HepG2 (cell line): ENCODE results near the gene TULP4. TPM values are rescaled to one million over a fixed set of nuclear protein-coding genes. Genes with fewer than 3 reads are reported as not detected.

ENCODE experiments used
- ARID2 ChIP-seq: sonication (generic); formaldehyde crosslinking; IDR thresholded peaks from 2 replicates; pipeline ENCODE4 v1.8.1; 2022; ENCODE audit warnings: mild to moderate bottlenecking, missing genetic modification reagents, borderline replicate concordance
- BCL6 ChIP-seq: IDR thresholded peaks from 2 replicates; pipeline ENCODE4 v1.6.1; 2016; ENCODE audit warnings: missing genetic modification reagents, missing compliant biosample characterization
- CEBPG ChIP-seq: IDR thresholded peaks from 2 replicates; pipeline ENCODE4 v1.6.1; 2016
- DMAP1 ChIP-seq: IDR thresholded peaks from 2 replicates; pipeline ENCODE4 v1.6.1; 2016
- EP300 ChIP-seq, 3 experiments: sonication (generic) in 1 of 3; formaldehyde crosslinking in 1 of 3; IDR thresholded peaks; 2 replicates each; pipeline versions ENCODE4 v1.5.1 to v1.6.1; 2011 to 2020; ENCODE audit warnings: low read depth in 2 of 3, low read length in 2 of 3, borderline replicate concordance in 1 of 3, improper control_type of control experiment in 1 of 3, mild to moderate bottlenecking in 1 of 3, missing genetic modification reagents in 1 of 3, moderate library complexity in 1 of 3
- FOXO1 ChIP-seq: sonication (generic); formaldehyde crosslinking; IDR thresholded peaks from 2 replicates; pipeline ENCODE4 v1.4.0; 2020; ENCODE audit warnings: missing genetic modification reagents
- FOXP1 ChIP-seq, 2 experiments: fragments of 450-650 bp in 1 of 2; IDR thresholded peaks; 2 replicates each; pipeline ENCODE4 v1.6.1; 2017 to 2018; ENCODE audit warnings: antibody characterized with exemption in 1 of 2
- KDM5B ChIP-seq: sonication (generic); formaldehyde crosslinking; IDR thresholded peaks from 2 replicates; pipeline ENCODE4 v1.4.0; 2020; ENCODE audit warnings: missing genetic modification reagents, mild to moderate bottlenecking, borderline replicate concordance
- TBX3 ChIP-seq: fragments of 450-650 bp; IDR thresholded peaks from 2 replicates; pipeline ENCODE4 v1.6.1; 2017; ENCODE audit warnings: antibody characterized with exemption, mild to moderate bottlenecking, inconsistent platforms, borderline replicate concordance
- XRCC5 ChIP-seq: fragments of 200-400 bp; formaldehyde crosslinking; optimal IDR thresholded peaks from 2 replicates; pipeline ENCODE3; 2017; ENCODE audit warnings: mild to moderate bottlenecking, low read length
- YEATS2 ChIP-seq: sonication (generic); formaldehyde crosslinking; IDR thresholded peaks from 2 replicates; pipeline ENCODE4 v1.4.0; 2020; ENCODE audit warnings: missing genetic modification reagents, borderline replicate concordance
- YEATS4 ChIP-seq: sonication (generic); formaldehyde crosslinking; IDR thresholded peaks from 2 replicates; pipeline ENCODE4 v1.4.0; 2020; ENCODE audit warnings: missing genetic modification reagents, borderline replicate concordance
- ZNF10 ChIP-seq: sonication (generic); formaldehyde crosslinking; IDR thresholded peaks from 2 replicates; pipeline ENCODE4 v1.4.0; 2020; ENCODE audit warnings: mild to moderate bottlenecking, low read depth, missing genetic modification reagents, borderline replicate concordance
- ZNF121 ChIP-seq: sonication (generic); formaldehyde crosslinking; IDR thresholded peaks from 2 replicates; pipeline ENCODE4 v1.5.0; 2020; ENCODE audit warnings: mild to moderate bottlenecking, missing genetic modification reagents
- ZNF335 ChIP-seq: sonication (generic); formaldehyde crosslinking; IDR thresholded peaks from 2 replicates; pipeline ENCODE4 v1.4.0; 2020; ENCODE audit warnings: missing genetic modification reagents
- ZNF607 ChIP-seq: sonication (generic); formaldehyde crosslinking; IDR thresholded peaks from 2 replicates; pipeline ENCODE4 v1.5.1; 2020; ENCODE audit warnings: missing genetic modification reagents, mild to moderate bottlenecking, borderline replicate concordance
- ZNF670 ChIP-seq: sonication (generic); formaldehyde crosslinking; IDR thresholded peaks from 2 replicates; pipeline ENCODE4 v1.8.0; 2022; ENCODE audit warnings: mild to moderate bottlenecking, missing genetic modification reagents, borderline replicate concordance
- ZNF713 ChIP-seq: sonication (generic); formaldehyde crosslinking; IDR thresholded peaks from 2 replicates; pipeline ENCODE4 v1.4.0; 2020; ENCODE audit warnings: mild to moderate bottlenecking, missing genetic modification reagents
- ZSCAN9 ChIP-seq: IDR thresholded peaks from 2 replicates; pipeline ENCODE4 v1.6.1; 2016; ENCODE audit warnings: borderline replicate concordance
- polyA plus RNA-seq, 8 experiments: library from polyadenylated mRNA; depleted of rRNA in 3 of 8; stranded (reverse) in 7 of 8; unstranded in 1 of 8; fragments of >200 nt; fragmentation: Illumina TruSeq in 4 of 8; extraction: Trizol in 4 of 8; gene quantifications; 2 replicates each; pipeline versions ENCODE4 v1.2.1 to v1.2.3, GENCODE V29; 2011 to 2016; ENCODE audit warnings: low read depth in 4 of 8, missing spikeins in 1 of 8, mixed read lengths in 1 of 8; ENCODE audit not compliant: insufficient read depth in 1 of 8
- total RNA-seq, 5 experiments: library from RNA; depleted of rRNA; stranded (reverse); fragments of >200 nt; fragmentation: Illumina TruSeq; extraction: Trizol; gene quantifications; 2 replicates each; pipeline ENCODE4 v1.2.3, GENCODE V29; 2016; ENCODE audit warnings: low read depth in 1 of 5
- TF ChIP-seq, protein P1 (sequence below): sonication (generic); formaldehyde crosslinking; IDR thresholded peaks from 2 replicates; pipeline ENCODE4 v1.4.0; 2020; ENCODE audit warnings: missing genetic modification reagents, mild to moderate bottlenecking, borderline replicate concordance
- TF ChIP-seq, protein P2 (sequence below): sonication (generic); formaldehyde crosslinking; IDR thresholded peaks from 2 replicates; pipeline ENCODE4 v1.4.0; 2020; ENCODE audit warnings: missing genetic modification reagents
- TF ChIP-seq, protein P3 (sequence below): sonication (generic); formaldehyde crosslinking; IDR thresholded peaks from 2 replicates; pipeline ENCODE4 v1.4.0; 2020; ENCODE audit warnings: missing genetic modification reagents, borderline replicate concordance

The TULP4 gene
- total and polyA plus RNA-seq, 2 of the 13 experiments (the other 11 are each of a cell fraction or from before 2014, with no cell fraction given), result 21.1 to 122 TPM

DNA sequence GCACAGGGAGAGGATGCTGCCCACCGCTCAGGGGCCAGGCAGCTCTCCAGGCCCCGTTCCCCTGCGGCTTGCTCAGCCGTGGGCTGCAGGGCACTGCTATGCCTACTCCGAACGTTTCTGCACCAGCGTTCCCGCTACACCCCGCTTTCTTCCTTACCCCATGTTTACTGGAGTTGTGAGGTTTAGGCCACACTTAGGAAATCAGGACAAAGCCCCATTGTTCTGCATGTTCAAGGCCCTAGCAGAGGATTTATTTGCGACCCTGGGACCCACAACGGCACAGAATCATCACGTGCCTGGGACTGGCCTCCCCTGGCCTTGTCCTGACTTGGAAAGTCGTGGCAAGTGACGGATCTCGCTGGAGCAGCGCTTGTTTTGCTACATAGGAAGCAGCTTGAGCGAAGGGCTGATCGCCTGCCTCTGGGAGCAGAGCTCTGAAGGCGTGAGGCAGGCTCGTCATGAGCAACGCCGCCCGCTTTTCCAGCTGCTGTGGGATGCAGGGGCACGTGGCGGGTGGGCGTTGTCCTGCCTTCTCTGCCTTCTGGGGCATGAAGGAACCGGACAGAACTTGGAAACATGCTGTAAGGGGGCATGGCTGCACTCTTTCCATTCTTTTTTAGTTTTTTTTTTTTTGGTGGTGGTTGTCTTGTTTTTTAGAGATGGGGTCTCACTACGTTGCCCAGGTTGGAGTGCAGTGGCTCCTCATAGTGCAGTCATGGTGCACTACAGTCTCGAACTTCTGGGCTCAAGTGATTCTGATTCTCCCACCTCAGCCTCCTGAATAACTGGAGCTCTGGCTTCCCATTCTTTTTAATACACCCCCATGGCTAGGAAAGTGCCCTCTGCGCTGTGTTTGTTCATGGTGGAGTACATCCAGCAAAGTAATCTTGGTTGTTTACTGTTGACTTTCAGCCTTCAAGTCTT is 233.0 kb downstream of the TULP4 start (continued):
- TF ChIP-seq DMAP1 (peak; percentile 56; the same call in 1 of the 2 replicates), BCL6 (CRISPR knock-in tag) (peak; percentile 82), ZNF713 (0 out of 2 replicates have a peak, but pooled peaks have one; percentile 74), ZNF10 (CRISPR knock-in tag) (no peak), EP300 (IDR thresholded peaks at IDR 0.05; ENCODE audit: low read depth in 2 of 2, low read length in 2 of 2) (peak in 1 of 2 experiments; percentile 70; a peak in 2 of 4 replicates), EP300 (CRISPR knock-in tag; IDR thresholded peaks at IDR 0.05; ENCODE audit: borderline replicate concordance) (peak; percentile 80; the same call in 1 of the 2 replicates), YEATS2 (CRISPR knock-in tag) (peak; percentile 54; the same call in 1 of the 2 replicates), ARID2 (CRISPR knock-in tag) (0 out of 2 replicates have a peak, but pooled peaks have one; percentile 29), FOXP1 (IDR thresholded peaks at IDR 0.05) (0 out of 2 replicates have a peak, but pooled peaks have one; percentile 35), FOXP1 (CRISPR knock-in tag; IDR thresholded peaks at IDR 0.05) (peak; percentile 80), FOXO1 (CRISPR knock-in tag) (peak; percentile 94), ZNF670 (CRISPR knock-in tag) (0 out of 2 replicates have a peak, but pooled peaks have one; percentile 55), TBX3 (peak; percentile 48; the same call in 1 of the 2 replicates), ZNF335 (peak; percentile 74), KDM5B (CRISPR knock-in tag) (peak; percentile 45; the same call in 1 of the 2 replicates), ZNF121 (peak; percentile 95), ZNF607 (CRISPR knock-in tag) (peak; percentile 23; the same call in 1 of the 2 replicates), ZSCAN9 (CRISPR knock-in tag) (peak; percentile 80), CEBPG (CRISPR knock-in tag) (peak; percentile 50), XRCC5 (no peak), YEATS4 (peak; percentile 45; the same call in 1 of the 2 replicates)
- TF ChIP-seq, protein P1, sequence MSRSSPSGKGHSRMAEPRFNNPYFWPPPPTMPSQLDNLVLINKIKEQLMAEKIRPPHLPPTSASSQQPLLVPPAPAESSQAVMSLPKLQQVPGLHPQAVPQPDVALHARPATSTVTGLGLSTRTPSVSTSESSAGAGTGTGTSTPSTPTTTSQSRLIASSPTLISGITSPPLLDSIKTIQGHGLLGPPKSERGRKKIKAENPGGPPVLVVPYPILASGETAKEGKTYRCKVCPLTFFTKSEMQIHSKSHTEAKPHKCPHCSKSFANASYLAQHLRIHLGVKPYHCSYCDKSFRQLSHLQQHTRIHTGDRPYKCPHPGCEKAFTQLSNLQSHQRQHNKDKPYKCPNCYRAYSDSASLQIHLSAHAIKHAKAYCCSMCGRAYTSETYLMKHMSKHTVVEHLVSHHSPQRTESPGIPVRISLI, result peak; percentile 62
- TF ChIP-seq, protein P2, sequence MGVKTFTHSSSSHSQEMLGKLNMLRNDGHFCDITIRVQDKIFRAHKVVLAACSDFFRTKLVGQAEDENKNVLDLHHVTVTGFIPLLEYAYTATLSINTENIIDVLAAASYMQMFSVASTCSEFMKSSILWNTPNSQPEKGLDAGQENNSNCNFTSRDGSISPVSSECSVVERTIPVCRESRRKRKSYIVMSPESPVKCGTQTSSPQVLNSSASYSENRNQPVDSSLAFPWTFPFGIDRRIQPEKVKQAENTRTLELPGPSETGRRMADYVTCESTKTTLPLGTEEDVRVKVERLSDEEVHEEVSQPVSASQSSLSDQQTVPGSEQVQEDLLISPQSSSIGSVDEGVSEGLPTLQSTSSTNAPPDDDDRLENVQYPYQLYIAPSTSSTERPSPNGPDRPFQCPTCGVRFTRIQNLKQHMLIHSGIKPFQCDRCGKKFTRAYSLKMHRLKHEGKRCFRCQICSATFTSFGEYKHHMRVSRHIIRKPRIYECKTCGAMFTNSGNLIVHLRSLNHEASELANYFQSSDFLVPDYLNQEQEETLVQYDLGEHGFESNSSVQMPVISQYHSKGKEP (CRISPR knock-in tag), result no peak
- TF ChIP-seq, protein P3, sequence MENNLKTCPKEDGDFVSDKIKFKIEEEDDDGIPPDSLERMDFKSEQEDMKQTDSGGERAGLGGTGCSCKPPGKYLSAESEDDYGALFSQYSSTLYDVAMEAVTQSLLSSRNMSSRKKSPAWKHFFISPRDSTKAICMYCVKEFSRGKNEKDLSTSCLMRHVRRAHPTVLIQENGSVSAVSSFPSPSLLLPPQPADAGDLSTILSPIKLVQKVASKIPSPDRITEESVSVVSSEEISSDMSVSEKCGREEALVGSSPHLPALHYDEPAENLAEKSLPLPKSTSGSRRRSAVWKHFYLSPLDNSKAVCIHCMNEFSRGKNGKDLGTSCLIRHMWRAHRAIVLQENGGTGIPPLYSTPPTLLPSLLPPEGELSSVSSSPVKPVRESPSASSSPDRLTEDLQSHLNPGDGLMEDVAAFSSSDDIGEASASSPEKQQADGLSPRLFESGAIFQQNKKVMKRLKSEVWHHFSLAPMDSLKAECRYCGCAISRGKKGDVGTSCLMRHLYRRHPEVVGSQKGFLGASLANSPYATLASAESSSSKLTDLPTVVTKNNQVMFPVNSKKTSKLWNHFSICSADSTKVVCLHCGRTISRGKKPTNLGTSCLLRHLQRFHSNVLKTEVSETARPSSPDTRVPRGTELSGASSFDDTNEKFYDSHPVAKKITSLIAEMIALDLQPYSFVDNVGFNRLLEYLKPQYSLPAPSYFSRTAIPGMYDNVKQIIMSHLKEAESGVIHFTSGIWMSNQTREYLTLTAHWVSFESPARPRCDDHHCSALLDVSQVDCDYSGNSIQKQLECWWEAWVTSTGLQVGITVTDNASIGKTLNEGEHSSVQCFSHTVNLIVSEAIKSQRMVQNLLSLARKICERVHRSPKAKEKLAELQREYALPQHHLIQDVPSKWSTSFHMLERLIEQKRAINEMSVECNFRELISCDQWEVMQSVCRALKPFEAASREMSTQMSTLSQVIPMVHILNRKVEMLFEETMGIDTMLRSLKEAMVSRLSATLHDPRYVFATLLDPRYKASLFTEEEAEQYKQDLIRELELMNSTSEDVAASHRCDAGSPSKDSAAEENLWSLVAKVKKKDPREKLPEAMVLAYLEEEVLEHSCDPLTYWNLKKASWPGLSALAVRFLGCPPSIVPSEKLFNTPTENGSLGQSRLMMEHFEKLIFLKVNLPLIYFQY (CRISPR knock-in tag), result peak; percentile 75; the same call in 1 of the 2 replicates
